SK-MEL-5 (cell line): ENCODE data around the gene ETS2. TPM values are rescaled to one million over a fixed set of nuclear protein-coding genes. Genes with fewer than 3 reads are reported as not detected.
A peak's percentile ranks its signal among the peaks of the same experiment; 100 is the strongest.

Experiments used
- DNase-seq: peaks from one replicate; pipeline ENCODE4 v3.0.0-alpha.2; 2016; ENCODE audit warnings: low read depth, low spot score
- in situ Hi-C: cut with HindIII; loops from 2 replicates; pipeline ENCODE4 v1.10.0; 2016; ENCODE audit warnings: low sequenced_read_pairs, high pct_unique_total_duplicates, low pct_unique_long_range_greater_than_20kb
- total RNA-seq: library from RNA; depleted of rRNA; stranded (reverse); fragments of >200 nt; shearing (Covaris generic); gene quantifications from 2 replicates; pipeline ENCODE4 v1.2.3, GENCODE V29; 2014

Gene ETS2
- total RNA-seq, 1 experiment from 2014 or later = 4.2 TPM

DNA sequence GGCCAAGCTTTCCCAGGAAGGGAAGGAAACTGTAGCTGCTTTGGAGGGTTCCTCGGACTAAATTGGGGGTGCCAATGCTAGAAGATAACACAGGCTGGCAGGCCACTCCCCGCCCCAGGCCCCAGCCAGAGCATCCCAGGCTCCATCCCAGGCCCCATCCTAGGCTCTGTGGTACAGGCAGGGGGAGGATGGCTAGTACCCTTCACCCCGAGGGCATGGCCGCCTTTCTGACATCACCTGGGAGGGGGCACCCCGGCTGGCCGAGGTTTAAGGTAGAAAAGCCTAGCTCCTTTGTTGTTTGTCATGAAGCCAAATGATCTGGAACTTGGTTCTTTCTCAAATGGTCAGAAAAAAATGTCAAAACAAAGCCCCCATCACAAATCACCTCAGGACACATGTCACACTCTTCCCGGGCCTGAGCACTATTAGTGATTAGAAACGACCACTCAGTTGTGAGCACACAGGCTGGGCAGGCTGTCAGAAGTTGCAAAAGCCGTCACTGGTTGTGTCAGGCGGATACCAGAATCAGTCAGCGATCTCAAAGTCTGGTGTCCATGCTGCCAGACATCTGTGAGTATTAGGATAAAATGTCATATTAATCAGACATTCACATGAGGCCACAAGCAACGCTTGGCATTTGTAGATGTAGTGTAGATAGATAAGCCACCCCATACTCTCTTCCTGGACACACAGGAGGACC lies 31.0 kb upstream of the ETS2 start:
- in situ Hi-C loops = no loop called here
- no peak for DNase-seq

DNA sequence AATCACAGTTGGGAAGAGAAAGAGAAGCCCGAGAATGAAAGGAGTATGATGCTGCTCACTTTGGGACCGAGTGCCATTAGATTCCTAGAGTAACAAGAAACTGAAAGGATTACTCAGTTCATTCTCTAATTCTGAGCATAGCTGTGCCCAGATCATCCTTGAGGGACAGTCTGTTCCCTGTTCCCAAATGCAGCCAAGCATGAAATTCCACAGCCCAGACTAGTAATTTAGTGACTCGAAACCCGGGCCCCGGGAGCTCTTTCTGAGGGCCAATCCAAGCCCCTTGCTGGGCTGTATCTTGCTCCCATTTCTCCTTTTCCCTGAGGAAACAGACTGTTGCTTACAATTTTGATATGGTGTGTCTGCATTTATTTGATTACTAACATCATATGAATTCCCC lies 30.0 kb upstream of the ETS2 start:
- in situ Hi-C loops = no loop called here
- no peak for DNase-seq

DNA sequence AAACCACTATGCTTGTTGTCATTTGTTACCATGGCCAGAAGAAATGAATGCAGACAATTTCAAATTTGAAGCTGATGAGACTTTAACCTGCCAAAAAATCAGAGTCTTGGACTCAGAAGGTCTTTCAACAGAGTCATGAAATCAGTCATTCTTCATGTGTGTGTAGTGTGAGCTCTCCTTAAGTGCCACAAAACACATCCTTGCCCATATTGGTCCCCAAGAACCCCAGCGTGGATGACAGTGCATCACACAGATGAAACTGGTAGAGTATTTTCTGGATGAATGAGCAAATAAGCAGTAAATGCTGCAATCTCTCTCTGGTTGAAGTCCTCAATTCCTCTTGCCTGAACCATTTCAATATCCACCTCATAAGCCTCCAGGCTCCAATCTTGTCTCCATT lies 28.7 kb upstream of the ETS2 start:
- in situ Hi-C loops = no loop called here
- DNase-seq = no peak

DNA sequence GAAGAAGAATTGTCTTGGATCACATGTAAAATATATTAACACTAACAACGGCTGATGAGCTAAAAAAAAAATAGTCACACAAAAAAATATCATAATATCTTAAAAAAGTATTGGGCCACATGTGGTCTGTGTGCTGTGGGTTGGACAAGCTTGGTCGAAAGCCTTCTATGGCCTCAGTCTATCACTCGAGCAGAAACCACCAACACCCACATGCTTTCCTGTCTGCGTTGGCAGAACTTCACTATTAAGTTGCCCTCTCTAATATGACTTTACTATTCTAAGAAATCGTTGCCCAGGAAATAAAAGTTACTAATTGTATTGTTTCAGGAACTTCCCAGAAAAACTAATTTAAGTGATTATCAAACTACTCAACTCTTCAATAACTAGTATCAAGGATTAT lies 28.2 kb upstream of the ETS2 start:
- DNase-seq = no peak
- in situ Hi-C loops = no loop called here

DNA sequence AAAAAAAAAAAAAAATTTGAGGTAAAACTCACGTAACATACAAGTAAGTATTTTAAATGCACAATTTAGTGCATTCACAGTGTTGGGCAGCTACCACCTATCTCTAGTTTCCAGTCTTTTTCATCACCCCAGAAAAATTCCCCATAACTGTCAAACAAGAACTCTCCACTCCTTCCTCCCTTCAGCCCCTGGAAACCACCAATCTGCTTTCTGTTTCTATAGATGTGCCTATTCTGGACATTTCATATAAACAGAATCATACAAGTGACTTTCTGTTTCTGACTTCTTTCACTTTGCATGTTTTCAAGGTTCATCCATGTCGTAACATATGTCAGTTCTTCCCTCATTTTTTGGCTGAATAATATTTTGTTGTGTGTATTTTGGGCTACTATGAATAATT lies 24.9 kb upstream of the ETS2 start:
- DNase-seq = no peak
- in situ Hi-C loops = no loop called here

DNA sequence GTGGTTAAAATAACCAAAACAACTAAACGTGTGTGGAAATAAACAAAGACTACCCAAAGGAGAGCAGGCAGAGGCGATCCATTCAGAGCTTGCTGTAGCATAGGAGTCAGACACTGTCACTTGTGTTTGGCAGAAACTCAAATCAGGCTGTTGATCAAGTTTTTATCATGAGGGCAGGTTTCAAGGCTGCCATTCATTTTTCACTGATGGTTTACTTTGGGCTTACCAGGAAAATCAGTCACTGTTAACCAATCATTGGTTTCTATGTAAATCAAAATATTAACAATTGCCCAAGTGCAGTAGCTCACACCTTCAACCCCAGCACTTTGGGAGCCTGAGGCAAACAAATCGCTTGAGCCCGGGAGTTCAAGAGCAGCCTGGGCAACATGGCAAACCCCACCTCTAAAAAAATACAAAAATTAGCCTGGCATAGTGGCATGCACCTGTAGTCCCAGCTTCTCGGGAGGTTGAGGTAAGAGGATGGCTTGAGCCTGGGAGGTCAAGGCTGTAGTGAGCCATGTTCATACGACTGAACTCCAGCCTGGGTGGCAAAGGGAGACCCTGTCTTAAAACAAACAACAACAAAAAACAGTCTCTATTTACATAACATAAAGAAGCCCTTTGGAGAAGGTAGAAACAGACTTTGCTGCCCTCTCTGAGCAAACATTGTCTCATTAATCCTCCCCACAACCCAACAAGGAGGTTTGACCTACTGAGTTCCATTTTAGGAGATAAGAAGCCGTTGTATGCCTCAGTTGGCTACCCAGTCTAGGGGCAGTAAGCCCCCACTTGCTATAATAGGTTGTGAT lies 21.1 kb upstream of the ETS2 start:
- DNase-seq = no peak
- in situ Hi-C loops = no loop called here

GRCh38 chr21:38785483-38785882 lies 20.2 kb upstream of the ETS2 start:
- in situ Hi-C loops = no loop called here
- no peak for DNase-seq

- in situ Hi-C loops = no loop called here
- DNase-seq = no peak
Measured at GRCh38 chr21:38787016-38787415, 18.7 kb upstream of the ETS2 start.

- peak; percentile 14 for DNase-seq
- in situ Hi-C loops = no loop called here
Measured at GRCh38 chr21:38787461-38788274, 18.1 kb upstream of the ETS2 start.

GRCh38 chr21:38788275-38788905 lies 17.3 kb upstream of the ETS2 start:
- no peak for DNase-seq
- in situ Hi-C loops = no loop called here

GRCh38 chr21:38789275-38789674 lies 16.5 kb upstream of the ETS2 start:
- in situ Hi-C loops = no loop called here
- DNase-seq = no peak

DNA sequence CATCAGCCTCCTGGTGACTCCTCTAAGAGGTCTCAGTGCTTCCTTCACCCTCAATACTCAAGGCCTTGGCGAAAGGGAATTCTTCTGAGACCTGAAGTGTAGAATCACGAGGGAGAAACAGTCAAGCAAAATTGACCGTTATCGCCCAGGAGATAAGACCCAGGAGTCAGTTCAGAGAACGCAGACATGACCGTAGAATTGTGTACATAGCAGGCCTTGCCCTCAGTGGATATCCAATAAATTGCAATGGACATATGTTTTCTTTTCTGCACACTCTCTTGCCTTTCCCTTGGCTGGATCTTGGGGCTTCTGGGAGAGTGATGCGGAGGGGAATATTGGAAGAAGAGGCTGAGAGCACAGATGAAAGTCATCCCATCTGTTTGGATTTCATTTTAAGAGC lies 15.7 kb upstream of the ETS2 start:
- in situ Hi-C loops = no loop called here

DNA sequence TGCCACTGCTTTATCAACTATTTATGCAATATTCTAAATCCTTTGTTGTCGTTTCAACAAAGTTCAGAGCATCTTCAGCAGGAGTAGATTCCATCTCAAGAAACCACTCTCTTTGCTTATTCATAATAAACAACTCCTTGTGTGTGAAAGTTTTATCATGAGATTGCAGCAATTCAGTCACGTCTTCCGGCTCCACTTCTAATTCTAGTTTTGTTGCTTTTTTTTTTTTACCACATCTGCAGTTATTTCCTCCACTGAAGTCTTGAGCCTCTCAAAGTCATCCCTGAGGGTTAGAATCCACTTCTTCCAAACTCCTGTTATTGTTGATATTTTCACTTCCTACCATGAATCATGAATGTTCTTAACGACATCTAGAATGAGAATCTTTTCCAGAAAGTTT lies 14.8 kb upstream of the ETS2 start:
- no peak for DNase-seq
- in situ Hi-C loops = no loop called here

More for the DNA sequence above, 15.7 kb upstream of the ETS2 start:
- DNase-seq = no peak

- no peak for DNase-seq
- in situ Hi-C loops = no loop called here
Measured at GRCh38 chr21:38792676-38793459, 12.9 kb upstream of the ETS2 start.

DNA sequence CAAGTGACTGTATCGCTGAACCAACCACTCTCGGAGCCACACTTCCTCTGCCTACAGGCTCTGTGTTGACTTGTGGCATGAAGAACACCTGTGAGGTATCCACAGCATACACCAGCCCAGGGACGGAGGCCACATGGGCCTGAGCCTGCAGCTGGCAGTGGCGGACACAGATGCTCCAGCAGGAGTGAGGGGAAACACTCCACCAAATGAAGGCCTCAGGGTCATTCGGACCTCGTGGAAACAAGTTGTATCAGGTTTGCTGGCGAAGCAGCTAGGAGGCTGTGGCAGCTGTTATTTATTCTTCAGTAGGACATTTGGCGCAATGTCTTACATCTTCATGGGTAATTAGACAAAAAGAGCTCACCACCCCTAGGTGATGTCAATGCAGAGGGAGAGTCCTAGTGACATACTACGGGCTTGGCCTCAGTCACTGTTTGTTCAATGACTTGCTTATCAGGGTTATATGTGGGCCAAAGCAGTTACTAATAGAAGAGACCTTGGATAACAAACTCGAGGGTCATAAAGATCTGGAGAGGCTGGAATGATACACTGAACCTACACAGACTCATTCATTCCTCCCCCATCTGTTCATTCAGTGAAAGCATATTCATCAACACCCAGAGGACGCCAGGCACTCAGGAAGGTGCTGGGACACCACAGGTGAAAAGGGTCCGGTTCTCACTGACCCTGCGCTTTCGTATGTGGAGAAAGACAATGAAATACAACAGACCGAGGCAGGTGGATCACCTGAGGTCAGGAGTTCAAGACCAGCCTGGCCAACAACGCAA lies 11.6 kb upstream of the ETS2 start:
- no peak for DNase-seq
- in situ Hi-C loops = no loop called here

- in situ Hi-C loops = no loop called here
Measured at GRCh38 chr21:38794978-38795377, 10.8 kb upstream of the ETS2 start.

DNA sequence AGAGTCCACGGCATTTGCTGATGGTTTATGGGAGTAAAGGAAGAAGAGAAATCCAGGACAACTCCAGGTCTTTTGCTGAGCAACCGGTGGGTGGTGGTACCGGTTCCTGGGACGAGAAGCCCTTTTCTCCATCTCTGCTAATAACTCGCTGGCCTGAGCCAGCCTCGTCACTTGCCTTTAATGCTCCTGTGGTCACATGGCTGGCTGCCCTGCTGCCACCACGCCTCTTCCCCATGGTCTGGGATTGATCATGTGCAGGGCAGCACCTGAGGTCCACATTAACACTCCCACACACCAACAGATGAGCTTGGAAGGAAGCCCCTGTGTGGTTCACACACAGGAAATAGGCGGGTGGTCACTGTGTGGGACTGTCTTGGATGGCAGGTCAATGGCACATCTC lies 10.3 kb upstream of the ETS2 start:
- in situ Hi-C loops = no loop called here
- DNase-seq = no peak

More at GRCh38 chr21:38794978-38795377, 10.8 kb upstream of the ETS2 start:
- no peak for DNase-seq
